Fibroblast of the aortic adventitia (primary cell): ENCODE data around the gene NEUROD1. TPM values are rescaled to one million over a fixed set of nuclear protein-coding genes. Genes with fewer than 3 reads are reported as not detected.

ENCODE experiments used
- DNase-seq: peaks from one replicate; pipeline ENCODE4 v3.0.0-alpha.2; 2010; ENCODE audit warnings: low read depth
- H3K4me3 ChIP-seq: 2 replicates; pipeline ENCODE4 v1.5.1; 2011; ENCODE audit warnings: low read depth, mild to moderate bottlenecking, control low read depth, low read length, moderate library complexity
- total RNA-seq: library from RNA; depleted of rRNA; stranded (reverse); fragments of >200 nt; gene quantifications from 2 replicates; pipeline ENCODE4 v1.2.3, GENCODE V29; 2012; ENCODE audit warnings: low replicate concordance
- TF ChIP-seq, protein P1 (sequence below): IDR thresholded peaks from 2 replicates; pipeline ENCODE4 v1.5.1; 2011; ENCODE audit warnings: mild to moderate bottlenecking, low read length, control low read depth, inconsistent platforms; ENCODE audit not compliant: insufficient read depth

Gene NEUROD1
- total RNA-seq, 1 donor: not detected

DNA sequence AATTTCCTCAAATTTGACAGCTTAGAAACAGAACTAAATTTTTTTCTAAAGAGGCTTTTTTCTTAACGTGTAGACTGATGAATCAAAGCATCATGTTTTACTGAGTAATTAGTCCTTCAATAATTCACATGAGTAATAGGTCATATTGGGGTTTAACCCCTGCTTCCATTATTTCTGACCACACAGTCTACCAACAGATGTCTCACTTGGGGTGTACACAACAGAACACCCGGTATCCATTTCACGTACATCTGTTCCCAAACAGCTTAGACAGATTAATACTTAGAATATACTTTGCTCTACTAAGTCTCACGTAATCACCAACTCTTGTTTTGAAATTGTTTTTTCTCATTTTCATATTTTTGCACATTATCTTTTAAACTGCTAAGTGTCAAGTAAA is 38.2 kb downstream of the NEUROD1 start:
- no peak for DNase-seq
- TF ChIP-seq, protein P1, sequence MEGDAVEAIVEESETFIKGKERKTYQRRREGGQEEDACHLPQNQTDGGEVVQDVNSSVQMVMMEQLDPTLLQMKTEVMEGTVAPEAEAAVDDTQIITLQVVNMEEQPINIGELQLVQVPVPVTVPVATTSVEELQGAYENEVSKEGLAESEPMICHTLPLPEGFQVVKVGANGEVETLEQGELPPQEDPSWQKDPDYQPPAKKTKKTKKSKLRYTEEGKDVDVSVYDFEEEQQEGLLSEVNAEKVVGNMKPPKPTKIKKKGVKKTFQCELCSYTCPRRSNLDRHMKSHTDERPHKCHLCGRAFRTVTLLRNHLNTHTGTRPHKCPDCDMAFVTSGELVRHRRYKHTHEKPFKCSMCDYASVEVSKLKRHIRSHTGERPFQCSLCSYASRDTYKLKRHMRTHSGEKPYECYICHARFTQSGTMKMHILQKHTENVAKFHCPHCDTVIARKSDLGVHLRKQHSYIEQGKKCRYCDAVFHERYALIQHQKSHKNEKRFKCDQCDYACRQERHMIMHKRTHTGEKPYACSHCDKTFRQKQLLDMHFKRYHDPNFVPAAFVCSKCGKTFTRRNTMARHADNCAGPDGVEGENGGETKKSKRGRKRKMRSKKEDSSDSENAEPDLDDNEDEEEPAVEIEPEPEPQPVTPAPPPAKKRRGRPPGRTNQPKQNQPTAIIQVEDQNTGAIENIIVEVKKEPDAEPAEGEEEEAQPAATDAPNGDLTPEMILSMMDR: no peak
- H3K4me3 ChIP-seq: no peak overlapping the region

DNA sequence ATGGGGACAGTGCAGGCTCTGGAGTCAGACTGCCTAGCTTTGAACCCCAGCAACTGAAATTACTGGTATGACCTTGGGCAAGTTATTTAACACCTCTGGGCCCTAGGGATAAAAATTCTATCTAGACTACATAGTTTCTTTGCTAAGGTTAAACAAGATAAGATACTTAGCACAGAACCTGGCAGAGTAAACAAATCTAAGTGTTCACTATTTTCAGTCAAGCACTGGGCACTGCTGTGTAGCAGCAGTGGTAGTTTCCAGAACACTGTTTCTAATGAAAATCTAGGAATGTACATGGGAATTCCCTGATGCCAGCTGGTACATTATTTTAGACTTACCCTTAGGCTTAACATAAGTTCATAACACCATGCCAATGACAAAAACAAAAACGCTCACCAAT is 40.6 kb downstream of the NEUROD1 start:
- TF ChIP-seq, protein P1: no peak
- DNase-seq: no peak
- H3K4me3 ChIP-seq: no peak overlapping the region

DNA sequence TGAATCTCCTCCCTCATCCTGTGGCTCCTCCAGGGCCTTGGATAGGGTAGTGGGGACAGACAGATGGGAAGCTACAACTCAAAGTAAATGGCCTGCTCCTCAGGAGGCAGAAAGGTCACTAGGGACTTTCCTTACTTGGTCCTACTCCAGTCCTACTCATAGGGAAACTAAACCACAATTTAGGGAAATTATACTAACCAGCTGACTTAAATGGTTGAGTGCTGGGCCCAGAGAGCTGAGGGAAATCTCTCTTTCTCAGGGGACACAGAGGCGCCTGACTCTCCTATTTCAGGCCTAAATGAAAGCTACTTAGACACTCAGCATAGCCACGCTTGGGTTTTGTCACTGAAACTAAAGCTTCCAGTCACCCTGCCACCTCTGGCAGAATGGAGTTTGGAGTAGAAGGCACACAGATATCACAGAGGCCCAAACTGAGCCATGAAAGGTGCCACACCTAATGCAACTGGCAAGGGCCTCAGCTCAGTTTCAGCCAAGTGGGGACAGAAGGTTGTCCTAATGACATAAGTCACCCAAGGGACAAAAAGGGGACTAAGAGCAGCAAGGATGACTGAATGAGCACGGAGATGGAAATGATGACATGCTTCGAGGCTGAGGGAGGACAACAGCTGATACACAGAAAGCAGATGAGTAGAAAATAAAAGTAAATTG is 47.5 kb downstream of the NEUROD1 start:
- no peak overlapping the region for H3K4me3 ChIP-seq
- TF ChIP-seq, protein P1: no peak
- no peak for DNase-seq

GRCh38 chr2:181628590-181629585 is 51.4 kb downstream of the NEUROD1 start:
- DNase-seq: no peak
- no peak overlapping the region for H3K4me3 ChIP-seq
- TF ChIP-seq, protein P1: no peak

GRCh38 chr2:181627545-181627944 is 52.8 kb downstream of the NEUROD1 start:
- DNase-seq: no peak
- H3K4me3 ChIP-seq: no peak overlapping the region
- TF ChIP-seq, protein P1: no peak

- DNase-seq: no peak
These were observed 53.6 kb downstream of the NEUROD1 start for GRCh38 chr2:181626671-181627070.

More at GRCh38 chr2:181626671-181627070, 53.6 kb downstream of the NEUROD1 start:
- TF ChIP-seq, protein P1: no peak
- no peak overlapping the region for H3K4me3 ChIP-seq

Other genes with a start within 250 kb of the NEUROD1 start
- 8.9 and 27.6 TPM in 2 replicates for gene ITGA4, start 223.1 kb downstream of the NEUROD1 start, total RNA-seq
- gene CERKL, start 23.4 kb downstream of the NEUROD1 start, total RNA-seq: 0.27 TPM in 1 of 2 replicates, not detected in the other
- gene ITPRID2, start 211.2 kb upstream of the NEUROD1 start, total RNA-seq: 101 and 286 TPM in 2 replicates